ENCODE data around the gene ZFP36L2. TPM values are rescaled to one million over a fixed set of nuclear protein-coding genes. Genes with fewer than 3 reads are reported as not detected.

ZFP36L2 gene
- total and polyA plus RNA-seq, 12 donors: 26.8 to 69.6 (median 42.3) TPM

DNA sequence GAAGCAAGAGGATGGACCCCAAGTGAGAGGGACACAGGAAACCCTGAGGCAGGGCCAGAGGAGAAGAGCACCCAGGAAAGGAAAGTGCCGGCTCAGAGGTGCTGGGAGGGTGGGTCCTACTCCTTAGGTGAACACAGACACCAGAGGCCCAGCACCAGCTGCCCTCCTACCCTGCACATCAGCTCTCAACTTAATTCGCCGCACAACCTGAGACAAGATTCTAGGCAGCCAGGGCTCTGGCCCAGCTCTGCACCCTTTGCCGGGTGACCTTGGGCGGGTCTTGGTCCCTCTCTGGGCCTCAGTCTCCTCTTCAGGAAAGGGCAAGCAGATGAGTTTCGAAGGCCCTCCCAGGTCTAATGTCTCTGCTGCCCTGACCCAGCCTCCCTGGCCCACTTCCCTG, 28.1 kb downstream of the ZFP36L2 start:
- intact Hi-C loops (cut with DNase I): no loop called here
- TF ChIP-seq, protein P1, sequence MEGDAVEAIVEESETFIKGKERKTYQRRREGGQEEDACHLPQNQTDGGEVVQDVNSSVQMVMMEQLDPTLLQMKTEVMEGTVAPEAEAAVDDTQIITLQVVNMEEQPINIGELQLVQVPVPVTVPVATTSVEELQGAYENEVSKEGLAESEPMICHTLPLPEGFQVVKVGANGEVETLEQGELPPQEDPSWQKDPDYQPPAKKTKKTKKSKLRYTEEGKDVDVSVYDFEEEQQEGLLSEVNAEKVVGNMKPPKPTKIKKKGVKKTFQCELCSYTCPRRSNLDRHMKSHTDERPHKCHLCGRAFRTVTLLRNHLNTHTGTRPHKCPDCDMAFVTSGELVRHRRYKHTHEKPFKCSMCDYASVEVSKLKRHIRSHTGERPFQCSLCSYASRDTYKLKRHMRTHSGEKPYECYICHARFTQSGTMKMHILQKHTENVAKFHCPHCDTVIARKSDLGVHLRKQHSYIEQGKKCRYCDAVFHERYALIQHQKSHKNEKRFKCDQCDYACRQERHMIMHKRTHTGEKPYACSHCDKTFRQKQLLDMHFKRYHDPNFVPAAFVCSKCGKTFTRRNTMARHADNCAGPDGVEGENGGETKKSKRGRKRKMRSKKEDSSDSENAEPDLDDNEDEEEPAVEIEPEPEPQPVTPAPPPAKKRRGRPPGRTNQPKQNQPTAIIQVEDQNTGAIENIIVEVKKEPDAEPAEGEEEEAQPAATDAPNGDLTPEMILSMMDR (IDR thresholded peaks at IDR 0.05): no peak
- Histone ChIP-seq H3K36me3 (no peaks in the 10 kb centered on the region), H3K9me3 (no peaks in the 10 kb centered on the region), H3K4me1 (peaks cover 0 to 38% (median 0%) of the 10 kb centered on the region in 9 donors), H3K4me3 (no peak overlapping the region), H3K27me3 (no peaks in the 10 kb centered on the region), H3K27ac (no peak overlapping the region)
- ATAC-seq (no peak), DNase-seq (no peak)
- 95 to 98% methylated on average over 6 of the region's 6 CpGs for WGBS, 2 donors

DNA sequence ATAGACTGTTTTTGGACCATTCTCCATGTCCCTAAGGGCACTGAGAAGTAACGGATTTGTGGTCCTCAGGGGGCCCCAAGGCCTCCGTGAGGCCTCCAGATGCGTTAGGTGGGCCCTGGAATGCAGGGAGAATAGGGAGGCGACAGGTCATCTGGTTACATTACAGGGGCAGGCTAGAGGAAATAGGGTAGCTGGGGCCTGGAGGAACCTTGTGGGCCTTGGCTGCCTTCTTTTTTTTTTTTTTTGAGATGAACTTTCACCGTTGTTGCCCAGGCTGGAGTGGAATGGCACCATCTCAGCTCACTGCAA, 28.9 kb downstream of the ZFP36L2 start:
- Histone ChIP-seq H3K36me3 (no peaks in the 10 kb centered on the region), H3K27ac (no peak overlapping the region), H3K9me3 (no peaks in the 10 kb centered on the region), H3K4me1 (peaks cover 0 to 38% (median 0%) of the 10 kb centered on the region in 9 donors), H3K27me3 (no peaks in the 10 kb centered on the region), H3K4me3 (no peak overlapping the region)
- ATAC-seq (no peak), DNase-seq (no peak)
- WGBS, 2 donors: 89 to 94% methylated on average over 5 of the region's 5 CpGs
- intact Hi-C loops (cut with DNase I): no loop called here
- TF ChIP-seq, protein P1 (IDR thresholded peaks at IDR 0.05): no peak

DNA sequence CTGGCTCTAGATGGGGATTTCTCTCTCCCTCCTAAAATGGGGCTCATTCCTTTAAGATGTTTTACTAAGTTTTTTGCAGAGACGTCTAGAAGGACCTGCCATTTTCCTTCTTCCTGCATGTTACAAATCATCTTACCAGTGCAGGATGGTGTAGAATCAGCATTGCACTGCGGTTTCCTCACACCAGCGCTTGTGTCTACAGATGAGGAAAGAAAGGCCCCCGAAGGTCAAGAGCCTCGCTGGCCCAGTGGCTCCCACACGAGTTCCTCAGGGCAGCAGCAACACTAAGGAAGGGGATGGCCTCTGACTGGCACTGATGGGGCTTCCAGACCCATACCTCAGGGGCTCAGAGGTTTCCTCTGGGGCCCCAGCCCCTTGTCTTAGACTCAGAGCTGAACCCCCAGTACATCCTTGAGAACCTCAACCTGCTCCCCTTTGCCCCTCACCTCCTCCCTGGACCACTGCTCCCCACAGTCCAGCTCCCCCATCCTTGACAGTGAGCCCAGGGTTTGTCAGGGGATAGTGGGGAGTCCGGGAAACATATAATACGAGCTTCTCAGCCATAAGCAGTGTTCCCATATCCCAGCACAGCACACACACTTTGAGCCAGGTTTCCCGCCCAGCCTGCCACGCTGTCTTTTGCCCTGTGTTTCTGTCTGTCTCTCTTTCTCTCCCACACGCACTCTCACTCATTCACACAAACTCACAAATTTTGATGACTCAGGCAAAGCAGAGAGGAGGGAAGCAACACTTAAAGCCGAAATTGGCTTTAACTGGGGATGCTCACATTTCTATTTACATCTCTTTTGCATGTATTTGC, 29.4 kb downstream of the ZFP36L2 start:
- WGBS, 2 donors: 85 to 86% methylated on average over 12 of the region's 12 CpGs
- peak overlapping the region in 1 of 10 donors; percentile 50 for H3K27ac ChIP-seq
- H3K9me3 ChIP-seq: no peaks in the 10 kb centered on the region
- TF ChIP-seq, protein P1 (IDR thresholded peaks at IDR 0.05): no peak
- no peak for ATAC-seq
- no peaks in the 10 kb centered on the region for H3K36me3 ChIP-seq
- intact Hi-C loops (cut with DNase I): no loop called here
- no peak overlapping the region for H3K4me3 ChIP-seq
- H3K4me1 ChIP-seq: peaks cover 0 to 42% (median 0%) of the 10 kb centered on the region in 9 donors
- no peaks in the 10 kb centered on the region for H3K27me3 ChIP-seq
- no peak for DNase-seq

DNA sequence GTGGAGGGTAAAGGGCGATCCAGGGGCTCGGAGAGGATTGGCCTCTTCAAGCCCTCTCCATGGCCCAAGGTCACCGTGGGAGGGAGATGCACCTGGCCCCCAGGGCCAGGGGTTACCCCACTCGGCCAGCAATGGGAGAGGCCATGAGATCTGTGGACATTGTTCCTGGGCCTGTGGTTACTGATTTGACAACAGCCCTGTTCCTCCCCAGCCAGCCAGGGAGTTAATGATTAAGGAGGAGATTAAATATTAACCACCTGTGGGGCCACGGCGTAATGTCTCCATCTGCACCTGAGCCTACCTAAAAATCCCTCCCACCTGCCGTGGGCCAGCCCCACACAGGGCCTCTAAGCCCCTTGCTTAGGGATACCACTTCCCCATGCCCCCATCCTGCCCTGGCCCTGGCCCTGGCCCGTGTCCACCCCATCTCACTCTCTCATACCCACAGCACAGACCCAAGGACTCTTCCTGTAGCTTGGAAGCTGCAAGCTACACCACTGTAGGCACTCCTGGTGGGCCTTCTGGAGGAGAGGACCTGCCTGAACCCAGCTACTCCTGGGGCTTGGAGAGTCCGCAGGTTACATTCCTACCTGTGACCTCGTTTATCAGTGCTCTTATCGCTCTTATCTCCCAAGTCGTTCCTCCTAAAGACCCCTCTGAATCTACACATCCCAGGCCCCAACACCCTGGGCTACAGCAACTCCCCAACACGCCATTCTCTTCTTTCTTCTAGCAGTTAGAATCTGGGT, 32.1 kb downstream of the ZFP36L2 start:
- DNase-seq (no peak), ATAC-seq (no peak)
- H3K4me1 ChIP-seq: peaks cover 0 to 39% (median 0%) of the 10 kb centered on the region in 9 donors
- intact Hi-C loops (cut with DNase I): no loop called here
- peak overlapping the region in 1 of 10 donors; percentile 81 for H3K27ac ChIP-seq
- H3K36me3 ChIP-seq: no peaks in the 10 kb centered on the region
- WGBS, 2 donors: 82% methylated on average over 13 of the region's 13 CpGs
- peak overlapping the region in 1 of 10 donors; percentile 12 for H3K4me3 ChIP-seq
- no peaks in the 10 kb centered on the region for H3K9me3 ChIP-seq
- TF ChIP-seq, protein P1 (IDR thresholded peaks at IDR 0.05): no peak
- H3K27me3 ChIP-seq: no peaks in the 10 kb centered on the region

Data from heart right ventricle (tissue), 16 donors.